Fibroblast of lung (primary cell): Measurements from ENCODE around the gene CCSER2. TPM values are rescaled to one million over a fixed set of nuclear protein-coding genes. Genes with fewer than 3 reads are reported as not detected.

Experiments
- DNase-seq, 2 donors: peaks; one replicate each; pipeline versions ENCODE4 v3.0.0 to v3.0.0-alpha.2; 2010; ENCODE audit warnings: low read depth in 2 of 2
- H2AFZ ChIP-seq: 2 replicates; pipeline ENCODE4 v1.5.1; 2012; ENCODE audit warnings: low read length, control low read depth, inconsistent platforms
- H3K27ac ChIP-seq: 2 replicates; pipeline ENCODE4 v1.5.1; 2011; ENCODE audit warnings: low read length, control low read depth; ENCODE audit not compliant: insufficient read depth
- H3K27me3 ChIP-seq: 2 replicates; pipeline ENCODE4 v1.5.1; 2011; ENCODE audit warnings: mild to moderate bottlenecking, low read length; ENCODE audit not compliant: control insufficient read depth, insufficient read depth
- H3K36me3 ChIP-seq: 2 replicates; pipeline ENCODE4 v1.5.1; 2011; ENCODE audit warnings: low read length; ENCODE audit not compliant: control insufficient read depth, insufficient read depth
- H3K4me1 ChIP-seq: 2 replicates; pipeline ENCODE4 v1.5.1; 2011; ENCODE audit warnings: low read length; ENCODE audit not compliant: control insufficient read depth, insufficient read depth; ENCODE audit errors: extremely low read depth
- H3K4me2 ChIP-seq: 2 replicates; pipeline ENCODE4 v1.5.1; 2011; ENCODE audit warnings: low read length, control low read depth; ENCODE audit not compliant: insufficient read depth; ENCODE audit errors: extremely low read depth
- H3K4me3 ChIP-seq, 4 experiments: fragments of 200-600 bp in 1 of 4; sonication (generic) in 1 of 4; replicated peaks in 1 of 4; 2 replicates each; pipeline ENCODE4 v1.5.1; 2011 to 2016; ENCODE audit warnings: low read length in 4 of 4, low read depth in 3 of 4, mild to moderate bottlenecking in 3 of 4, control low read depth in 2 of 4, inconsistent platforms in 1 of 4, mixed read lengths in 1 of 4; ENCODE audit not compliant: insufficient read depth in 1 of 4; ENCODE audit errors: control extremely low read depth in 1 of 4
- H3K79me2 ChIP-seq: 2 replicates; pipeline ENCODE4 v1.5.1; 2012; ENCODE audit warnings: mild to moderate bottlenecking, low read length, inconsistent platforms; ENCODE audit not compliant: control insufficient read depth, insufficient read depth
- H3K9ac ChIP-seq: 2 replicates; pipeline ENCODE4 v1.5.1; 2011; ENCODE audit warnings: mild to moderate bottlenecking, low read length, control low read depth; ENCODE audit not compliant: insufficient read depth
- H3K9me3 ChIP-seq: 2 replicates; pipeline ENCODE4 v1.5.1; 2012; ENCODE audit warnings: low read depth, low read length; ENCODE audit not compliant: control insufficient read depth, insufficient read depth
- H4K20me1 ChIP-seq: 2 replicates; pipeline ENCODE4 v1.5.1; 2011; ENCODE audit warnings: low read length; ENCODE audit not compliant: control insufficient read depth, insufficient read depth; ENCODE audit errors: extremely low read depth
- CTCF ChIP-seq, 2 donors: IDR thresholded peaks in 1 of 2; conservative IDR thresholded peaks in 1 of 2; 1 replicate in 1 of 2; 2 replicates in 1 of 2; pipeline ENCODE4 v1.5.1; 2011 to 2012; ENCODE audit warnings: low read length in 2 of 2, control low read depth in 1 of 2, inconsistent platforms in 1 of 2, low read depth in 1 of 2, mild to moderate bottlenecking in 1 of 2
- EZH2 ChIP-seq: IDR thresholded peaks from 2 replicates; pipeline ENCODE4 v1.5.1; 2012; ENCODE audit warnings: low read length, control low read depth, mild to moderate bottlenecking; ENCODE audit errors: missing control alignments
- polyA plus RNA-seq, 2 donors: library from polyadenylated mRNA; depleted of rRNA in 1 of 2; stranded (reverse) in 1 of 2; unstranded in 1 of 2; fragments of >200 nt; gene quantifications; 2 replicates each; pipeline ENCODE4 v1.2.1, GENCODE V29; 2011 to 2012; ENCODE audit warnings: missing spikeins in 1 of 2
- total RNA-seq: library from RNA; depleted of rRNA; stranded (reverse); fragments of >200 nt; gene quantifications from 2 replicates; pipeline ENCODE4 v1.2.1, GENCODE V29; 2014

The CCSER2 gene
- total and polyA plus RNA-seq, 2 donors (not counting 1 experiment from before 2014, with no cell fraction given) = 28.2 to 65.4 TPM

- TF ChIP-seq EZH2 (no peak), CTCF (conservative IDR thresholded peaks at IDR 0.05 in 1 of 2, IDR thresholded peaks at IDR 0.05 in 1 of 2; ENCODE audit: low read depth in 1 of 2, low read length in 2 of 2) (no peak)
- H3K79me2 ChIP-seq = no peaks in the 10 kb centered on the region
- no peaks in the 10 kb centered on the region for H3K36me3 ChIP-seq
- H3K4me2 ChIP-seq = no peak overlapping the region
- H3K4me3 ChIP-seq = no peak overlapping the region
- H3K27me3 ChIP-seq = no peaks in the 10 kb centered on the region
- peaks cover 3% of the 10 kb centered on the region for H3K4me1 ChIP-seq
- H2AFZ ChIP-seq = no peak overlapping the region
- no peak overlapping the region for H3K9ac ChIP-seq
- no peak for DNase-seq
- no peaks in the 10 kb centered on the region for H3K9me3 ChIP-seq
- no peak overlapping the region for H3K27ac ChIP-seq
- H4K20me1 ChIP-seq = no peaks in the 10 kb centered on the region
Measured at GRCh38 chr10:84293574-84294016, 34.8 kb upstream of the CCSER2 start.

- H3K79me2 ChIP-seq = no peaks in the 10 kb centered on the region
- H3K27me3 ChIP-seq = no peaks in the 10 kb centered on the region
- H2AFZ ChIP-seq = no peak overlapping the region
- H3K36me3 ChIP-seq = no peaks in the 10 kb centered on the region
- H3K27ac ChIP-seq = no peak overlapping the region
- no peak overlapping the region for H3K9ac ChIP-seq
- H3K4me3 ChIP-seq = no peak overlapping the region
- no peaks in the 10 kb centered on the region for H4K20me1 ChIP-seq
- DNase-seq = no peak
- H3K4me1 ChIP-seq = peaks cover 3% of the 10 kb centered on the region
- no peak for TF ChIP-seq EZH2
- TF ChIP-seq CTCF (conservative IDR thresholded peaks at IDR 0.05 in 1 of 2, IDR thresholded peaks at IDR 0.05 in 1 of 2; ENCODE audit: low read depth in 1 of 2, low read length in 2 of 2) = no peak
- no peak overlapping the region for H3K4me2 ChIP-seq
- H3K9me3 ChIP-seq = no peaks in the 10 kb centered on the region
Measured at GRCh38 chr10:84294766-84295447, 33.5 kb upstream of the CCSER2 start.

- peaks cover 3% of the 10 kb centered on the region for H3K4me1 ChIP-seq
- no peaks in the 10 kb centered on the region for H4K20me1 ChIP-seq
- no peaks in the 10 kb centered on the region for H3K27me3 ChIP-seq
- H2AFZ ChIP-seq = peak overlapping the region; percentile 62
- no peak overlapping the region for H3K4me3 ChIP-seq
- H3K27ac ChIP-seq = peak overlapping the region; percentile 60
- H3K4me2 ChIP-seq = no peak overlapping the region
- peak; percentile 75 to 84 for DNase-seq
- no peaks in the 10 kb centered on the region for H3K36me3 ChIP-seq
- H3K9ac ChIP-seq = no peak overlapping the region
- no peaks in the 10 kb centered on the region for H3K9me3 ChIP-seq
- H3K79me2 ChIP-seq = no peaks in the 10 kb centered on the region
- TF ChIP-seq CTCF (conservative IDR thresholded peaks at IDR 0.05 in 1 of 2, IDR thresholded peaks at IDR 0.05 in 1 of 2; ENCODE audit: low read depth in 1 of 2, low read length in 2 of 2) (no peak), EZH2 (no peak)
Measured at GRCh38 chr10:84296091-84296981, 32.1 kb upstream of the CCSER2 start.
